Stimulated activated CD4-positive, alpha-beta T cell treated with anti-CD3 and anti-CD28 coated beads, Interleukin-2, amount 100 ng/mL, for 24 hours (primary cell): ENCODE data around the gene C19orf73.
A peak's percentile ranks its signal among the peaks of the same experiment; 100 is the strongest.
"Not testable (repeated sequence)": the region's sequence is repeated elsewhere in the genome, so short reads cannot be mapped to it uniquely, and the experiment has no call there.

ENCODE experiments used
- DNase-seq, 2 donors: peaks; one replicate each; pipeline ENCODE4 v3.0.0-alpha.2; 2020

Gene C19orf73

GRCh38 chr19:49148784-49149651, 30.1 kb upstream of the C19orf73 start:
- DNase-seq: peak; percentile 85 to 90

- DNase-seq: no peak
Observed at GRCh38 chr19:49148044-49148682, 29.2 kb upstream of the C19orf73 start.

- DNase-seq: not testable (repeated sequence)
Observed at GRCh38 chr19:49146408-49146770, 27.4 kb upstream of the C19orf73 start.

- DNase-seq: peak; percentile 87 to 88
Observed at GRCh38 chr19:49145573-49146407, 26.8 kb upstream of the C19orf73 start.

- DNase-seq: peak; percentile 73 to 79
Observed at GRCh38 chr19:49142866-49143335, 24.0 kb upstream of the C19orf73 start.

- no peak for DNase-seq
Observed at GRCh38 chr19:49141352-49141751, 22.4 kb upstream of the C19orf73 start.

GRCh38 chr19:49140951-49141350, 22.0 kb upstream of the C19orf73 start:
- no peak for DNase-seq

GRCh38 chr19:49136771-49137171, 17.8 kb upstream of the C19orf73 start:
- no peak for DNase-seq

GRCh38 chr19:49135686-49136085, 16.7 kb upstream of the C19orf73 start:
- DNase-seq: no peak

GRCh38 chr19:49133621-49134454, 14.9 kb upstream of the C19orf73 start:
- DNase-seq: peak; percentile 57 to 69

GRCh38 chr19:49132974-49133609, 14.1 kb upstream of the C19orf73 start:
- DNase-seq: peak in 1 of 2 donors; percentile 39

- no peak for DNase-seq
Observed at GRCh38 chr19:49130325-49130724, 11.4 kb upstream of the C19orf73 start.

GRCh38 chr19:49129238-49129583, 10.3 kb upstream of the C19orf73 start:
- no peak for DNase-seq

- DNase-seq: no peak
Observed at GRCh38 chr19:49128545-49129237, 9.7 kb upstream of the C19orf73 start.

- peak; percentile 94 to 95 for DNase-seq
Observed at GRCh38 chr19:49127674-49128544, 9.0 kb upstream of the C19orf73 start.

- not testable (repeated sequence) for DNase-seq
Observed at GRCh38 chr19:49127225-49127624, 8.3 kb upstream of the C19orf73 start.

- no peak for DNase-seq
Observed at GRCh38 chr19:49126575-49126974, 7.6 kb upstream of the C19orf73 start.

GRCh38 chr19:49125025-49125731, 6.2 kb upstream of the C19orf73 start:
- no peak for DNase-seq

GRCh38 chr19:49123285-49123684, 4.3 kb upstream of the C19orf73 start:
- not testable (repeated sequence) for DNase-seq
